SH-SY5Y (cell line): ENCODE measurements around the gene ARHGEF40.

Experiments used
- GATA2 ChIP-seq: IDR thresholded peaks from 2 replicates; pipeline ENCODE4 v1.6.1; 2011; ENCODE audit warnings: mild to moderate bottlenecking, low read depth, low read length
- GATA3 ChIP-seq: IDR thresholded peaks from 2 replicates; pipeline ENCODE4 v1.6.1; 2011; ENCODE audit warnings: low read depth, mild to moderate bottlenecking, low read length, moderate library complexity

- TF ChIP-seq GATA3 (no peak), GATA2 (no peak)
Observed at GRCh38 chr14:21092273-21093011, 22.3 kb downstream of the ARHGEF40 start.
